GM23248 (cell line): ENCODE measurements around the gene NCOA3.

Experiments
- EZH2 ChIP-seq: fragments of 200-600 bp; sonication (generic); IDR thresholded peaks from 2 replicates; pipeline ENCODE4 v1.6.1; 2018; ENCODE audit warnings: antibody characterized with exemption, mild to moderate bottlenecking; ENCODE audit not compliant: insufficient read depth, poor library complexity, severe bottlenecking
- EZH2phosphoT487 ChIP-seq: fragments of 200-600 bp; sonication (generic); IDR thresholded peaks from 2 replicates; pipeline ENCODE4 v1.6.1; 2018; ENCODE audit warnings: antibody characterized with exemption, moderate library complexity, mild to moderate bottlenecking, low read depth; ENCODE audit not compliant: insufficient read depth

DNA sequence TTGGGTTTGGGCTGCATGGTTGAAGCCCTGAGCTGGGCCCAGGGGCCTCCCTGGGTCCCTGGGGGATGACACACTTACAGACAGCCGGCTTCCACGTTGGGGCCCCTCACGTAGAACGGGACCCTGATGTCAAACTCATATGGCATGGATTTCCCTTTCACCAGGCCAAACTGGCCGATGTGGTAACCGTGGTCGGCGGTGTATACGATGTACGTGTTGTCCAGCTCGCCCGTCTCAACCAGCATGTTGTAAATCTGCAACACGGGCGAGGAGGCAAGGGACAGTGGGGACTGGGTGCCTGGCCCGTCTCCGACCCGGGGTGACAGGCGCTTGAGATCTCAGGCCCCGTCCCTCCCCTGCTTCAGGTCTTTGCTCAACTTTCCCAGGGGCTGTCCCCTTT lies 181.2 kb downstream of the NCOA3 start:
- TF ChIP-seq EZH2 (no peak), EZH2phosphoT487 (no peak)
